Stimulated activated CD8-positive, alpha-beta memory T cell treated with anti-CD3 and anti-CD28 coated beads, Interleukin-4, amount 100 ng/mL, for 4 hours (primary cell): Measurements from ENCODE around the gene RNU6-9.
"Not testable (repeated sequence)": the region's sequence is repeated elsewhere in the genome, so short reads cannot be mapped to it uniquely, and the experiment has no call there.

Source experiments
- DNase-seq, 2 donors: peaks; one replicate each; pipeline ENCODE4 v3.0.0-alpha.2; 2020; ENCODE audit warnings: low read depth in 2 of 2, low spot score in 1 of 2

The RNU6-9 gene

GRCh38 chr19:892894-893689 lies at the start of gene RNU6-9, which contains the start of gene MED16:
RNU6-9 (plus strand) TSS chr19:893484.
MED16 (minus strand) TSS chr19:893187; CDS start chr19:891131, 2,056 bp downstream.
- DNase-seq: peak; percentile 72 to 79

GRCh38 chr19:843836-844545 lies 49.3 kb upstream of the RNU6-9 start:
- DNase-seq: no peak

- no peak for DNase-seq
These were observed 48.7 kb upstream of the RNU6-9 start for GRCh38 chr19:844546-844971.

- no peak for DNase-seq
These were observed 47.4 kb upstream of the RNU6-9 start for GRCh38 chr19:845707-846521.

- DNase-seq: no peak
These were observed 44.8 kb upstream of the RNU6-9 start for GRCh38 chr19:848386-848921.

GRCh38 chr19:849195-849594 lies 44.1 kb upstream of the RNU6-9 start:
- not testable (repeated sequence) for DNase-seq

GRCh38 chr19:850221-850978 lies 42.9 kb upstream of the RNU6-9 start:
- DNase-seq: no peak

- DNase-seq: no peak
These were observed 42.3 kb upstream of the RNU6-9 start for GRCh38 chr19:850979-851335.

GRCh38 chr19:852136-853013 lies 40.9 kb upstream of the RNU6-9 start, which contains the start of gene ELANE:
ELANE (plus strand) TSS chr19:852303; CDS start chr19:852329, 26 bp downstream.
- no peak for DNase-seq

- DNase-seq: no peak
These were observed 40.2 kb upstream of the RNU6-9 start for GRCh38 chr19:853014-853585.

GRCh38 chr19:853614-854220 lies 39.6 kb upstream of the RNU6-9 start:
- not testable (repeated sequence) for DNase-seq

GRCh38 chr19:854549-854948 lies 38.7 kb upstream of the RNU6-9 start:
- DNase-seq: no peak

GRCh38 chr19:855142-855541 lies 38.1 kb upstream of the RNU6-9 start:
- no peak for DNase-seq

GRCh38 chr19:855566-856120 lies 37.6 kb upstream of the RNU6-9 start:
- DNase-seq: no peak

GRCh38 chr19:858284-858683 lies 35.0 kb upstream of the RNU6-9 start:
- DNase-seq: no peak

- DNase-seq: no peak
These were observed 34.1 kb upstream of the RNU6-9 start, which contains the start of gene CFD for GRCh38 chr19:858868-859843. CFD (plus strand) TSS chr19:859664; CDS start chr19:859690, 26 bp downstream.

GRCh38 chr19:861141-861755 lies 32.0 kb upstream of the RNU6-9 start:
- DNase-seq: no peak
